DOHH2 (cell line): Measurements from ENCODE around the gene CDX1.

ENCODE experiments used
- H3F3A ChIP-seq: fragments of 200-600 bp; sonication (generic), shearing (Covaris generic); 2 replicates; pipeline ENCODE4 v1.6.0; 2016; ENCODE audit warnings: antibody characterized with exemption, mild to moderate bottlenecking; ENCODE audit not compliant: control insufficient read depth, insufficient read depth
- H3K27ac ChIP-seq: fragments of 200-600 bp; sonication (generic); 2 replicates; pipeline ENCODE4 v1.5.1; 2014; ENCODE audit warnings: low read depth, mild to moderate bottlenecking, low read length, moderate library complexity
- H3K27me3 ChIP-seq: fragments of 200-600 bp; sonication (generic); 2 replicates; pipeline ENCODE4 v1.6.1; 2014; ENCODE audit warnings: mild to moderate bottlenecking, low read length, mixed read lengths; ENCODE audit not compliant: control insufficient read depth
- H3K36me3 ChIP-seq: fragments of 200-600 bp; sonication (generic); 2 replicates; pipeline ENCODE4 v1.6.1; 2014; ENCODE audit warnings: mild to moderate bottlenecking, low read length, moderate library complexity, mixed read lengths; ENCODE audit not compliant: control insufficient read depth
- H3K4me1 ChIP-seq: fragments of 200-600 bp; sonication (generic); 2 replicates; pipeline ENCODE4 v1.6.1; 2014; ENCODE audit warnings: mild to moderate bottlenecking, low read length, mixed read lengths; ENCODE audit not compliant: control insufficient read depth
- H3K4me2 ChIP-seq: fragments of 200-600 bp; sonication (generic); 2 replicates; pipeline ENCODE4 v1.6.0; 2014; ENCODE audit warnings: mild to moderate bottlenecking, low read length, moderate library complexity
- H3K4me3 ChIP-seq: fragments of 200-600 bp; sonication (generic); 2 replicates; pipeline ENCODE4 v1.5.1; 2014; ENCODE audit warnings: mild to moderate bottlenecking, low read length, mixed read lengths
- H3K79me2 ChIP-seq: fragments of 200-600 bp; sonication (generic); 2 replicates; pipeline ENCODE4 v1.6.1; 2014; ENCODE audit warnings: mild to moderate bottlenecking, low read length, mixed read lengths; ENCODE audit not compliant: control insufficient read depth
- H3K9me2 ChIP-seq: fragments of 200-600 bp; sonication (generic); replicated peaks from 2 replicates; pipeline ENCODE4 v1.6.1; 2014; ENCODE audit warnings: mild to moderate bottlenecking, low read length, mixed read lengths; ENCODE audit not compliant: control insufficient read depth
- H3K9me3 ChIP-seq: fragments of 200-600 bp; sonication (generic); 2 replicates; pipeline ENCODE4 v1.6.1; 2014; ENCODE audit warnings: antibody characterized with exemption, low read length, mixed read lengths; ENCODE audit not compliant: control insufficient read depth, insufficient read depth
- H4K20me1 ChIP-seq: fragments of 200-600 bp; sonication (generic); 2 replicates; pipeline ENCODE4 v1.6.0; 2014; ENCODE audit warnings: low read depth, mild to moderate bottlenecking, antibody characterized with exemption, low read length, moderate library complexity; ENCODE audit not compliant: control insufficient read depth, insufficient read depth
- CTCF ChIP-seq: fragments of 200-600 bp; sonication (generic); IDR thresholded peaks from one replicate; pipeline ENCODE4 v1.5.1; 2014; ENCODE audit warnings: antibody characterized with exemption, mild to moderate bottlenecking, low read depth, low read length; ENCODE audit not compliant: poor library complexity, severe bottlenecking
- EZH2phosphoT487 ChIP-seq: fragments of 200-600 bp; sonication (generic); IDR thresholded peaks from 2 replicates; pipeline ENCODE4 v1.6.1; 2017; ENCODE audit warnings: borderline replicate concordance, mild to moderate bottlenecking, antibody characterized with exemption, low read length, moderate library complexity, mixed read lengths

Gene CDX1

GRCh38 chr5:150134198-150134588 lies 32.4 kb upstream of the CDX1 start:
- Histone ChIP-seq H3F3A (no peaks in the 10 kb centered on the region), H3K27ac (no peak overlapping the region), H3K9me2 (no peaks in the 10 kb centered on the region), H3K4me2 (no peak overlapping the region), H3K4me1 (no peaks in the 10 kb centered on the region), H3K79me2 (no peaks in the 10 kb centered on the region), H3K9me3 (no peaks in the 10 kb centered on the region), H4K20me1 (no peaks in the 10 kb centered on the region), H3K36me3 (no peaks in the 10 kb centered on the region), H3K4me3 (no peak overlapping the region), H3K27me3 (no peaks in the 10 kb centered on the region)
- TF ChIP-seq CTCF (no peak), EZH2phosphoT487 (no peak)

- H4K20me1 ChIP-seq: no peaks in the 10 kb centered on the region
- H3F3A ChIP-seq: no peaks in the 10 kb centered on the region
- no peak overlapping the region for H3K4me3 ChIP-seq
- no peaks in the 10 kb centered on the region for H3K27me3 ChIP-seq
- H3K79me2 ChIP-seq: no peaks in the 10 kb centered on the region
- TF ChIP-seq EZH2phosphoT487 (no peak), CTCF (no peak)
- H3K4me1 ChIP-seq: no peaks in the 10 kb centered on the region
- H3K36me3 ChIP-seq: no peaks in the 10 kb centered on the region
- no peak overlapping the region for H3K27ac ChIP-seq
- no peak overlapping the region for H3K4me2 ChIP-seq
- no peaks in the 10 kb centered on the region for H3K9me2 ChIP-seq
- no peaks in the 10 kb centered on the region for H3K9me3 ChIP-seq
Measured at GRCh38 chr5:150135557-150136304, 30.8 kb upstream of the CDX1 start.

GRCh38 chr5:150136305-150137167 lies 30.0 kb upstream of the CDX1 start:
- Histone ChIP-seq H3K9me3 (no peaks in the 10 kb centered on the region), H3K9me2 (no peaks in the 10 kb centered on the region), H3K4me1 (no peaks in the 10 kb centered on the region), H4K20me1 (no peaks in the 10 kb centered on the region), H3F3A (no peaks in the 10 kb centered on the region), H3K27me3 (no peaks in the 10 kb centered on the region), H3K4me3 (no peak overlapping the region), H3K79me2 (no peaks in the 10 kb centered on the region), H3K36me3 (no peaks in the 10 kb centered on the region), H3K4me2 (no peak overlapping the region), H3K27ac (no peak overlapping the region)
- TF ChIP-seq CTCF (no peak), EZH2phosphoT487 (no peak)
